SH-SY5Y (cell line): ENCODE measurements around the gene PDE6D.

Experiments
- GATA2 ChIP-seq: IDR thresholded peaks from 2 replicates; pipeline ENCODE4 v1.6.1; 2011; ENCODE audit warnings: mild to moderate bottlenecking, low read depth, low read length
- GATA3 ChIP-seq: IDR thresholded peaks from 2 replicates; pipeline ENCODE4 v1.6.1; 2011; ENCODE audit warnings: low read depth, mild to moderate bottlenecking, low read length, moderate library complexity

DNA sequence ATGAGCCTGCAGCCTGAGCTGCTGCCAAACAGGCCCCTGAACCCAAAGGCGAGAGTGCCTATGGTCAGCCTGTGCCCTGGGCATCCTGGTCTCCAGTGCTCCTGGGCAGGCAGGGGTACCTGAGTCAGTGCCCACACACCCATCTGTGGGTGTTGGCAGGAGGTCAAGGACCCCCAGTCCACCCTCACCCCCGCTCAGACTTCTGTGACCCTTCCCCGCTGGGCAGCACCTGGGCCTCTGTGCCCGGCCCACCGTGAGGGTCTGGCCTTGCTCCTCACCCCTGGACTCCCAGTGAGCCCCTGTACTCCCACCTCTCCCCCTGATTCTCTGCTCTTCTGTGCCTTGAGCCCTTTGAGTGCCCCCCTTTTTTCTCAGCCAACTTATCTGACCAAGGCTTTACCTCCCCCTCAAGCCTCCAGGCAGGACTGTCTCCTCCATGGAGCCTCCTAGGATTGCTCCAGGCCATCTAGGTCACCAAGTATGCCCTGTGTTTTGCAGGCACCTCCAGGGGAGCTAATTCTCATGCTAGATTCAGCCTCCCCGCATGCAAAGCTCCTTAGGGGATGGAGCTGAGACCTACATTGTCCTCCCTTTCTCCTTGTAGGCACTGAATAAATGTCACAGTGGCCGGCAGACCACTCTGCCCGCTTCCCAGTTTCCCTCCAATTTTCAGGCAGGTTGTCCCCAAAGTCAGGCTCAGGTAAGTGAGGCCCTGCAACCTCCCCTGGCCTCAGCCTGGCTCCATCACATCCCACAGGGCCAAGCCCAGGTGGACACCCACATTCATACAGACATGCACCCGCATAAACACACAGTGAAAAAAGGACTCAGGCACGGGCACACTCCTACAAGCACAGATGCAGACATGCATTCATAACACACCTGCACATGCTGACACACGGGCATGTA lies 94.6 kb downstream of the PDE6D start:
- no peak for TF ChIP-seq GATA3
- TF ChIP-seq GATA2, result no peak
